HepG2 (cell line): ENCODE measurements around the gene NRP1. TPM values are rescaled to one million over a fixed set of nuclear protein-coding genes. Genes with fewer than 3 reads are reported as not detected.
A peak's percentile ranks its signal among the peaks of the same experiment; 100 is the strongest.

Source experiments
- ATAC-seq: fragments of 200-7000 bp; cut with Tn5 transposase; 3 replicates; pipeline ENCODE4 v1.9.1; 2020; ENCODE audit warnings: mild to moderate bottlenecking, moderate library complexity
- BruUV-seq: library from RNA; stranded (reverse); fragments of 400-500 nt; replicated peaks from 2 replicates; lab custom pipeline; 2021; lab: Mats Ljungman, UMichigan
- CTCF ChIA-PET: fragments of 300-600 bp; formaldehyde crosslinking; extraction: SDS; loops from one replicate; lab custom pipeline; 2021; ENCODE audit warnings: low total read pairs, inconsistent platforms, low intra/inter-chr PET ratio; lab: Yijun Ruan, JAX
- POLR2A ChIA-PET: fragments of 350-600 bp; sonication (Branson Sonifier 250); formaldehyde crosslinking; loops from one replicate; lab custom pipeline; 2020; ENCODE audit warnings: antibody characterized with exemption, inconsistent platforms; lab: Yijun Ruan, JAX
- DNase-seq: peaks from one replicate; pipeline ENCODE4 v3.0.0-alpha.2; 2015; ENCODE audit warnings: low spot score
- FAIRE-seq: peaks from 3 replicates; lab custom pipeline; 2011; peaks lifted over from hg19 to GRCh38; lab: Jason Lieb, UNC
- H2AFZ ChIP-seq: one replicate; pipeline ENCODE4 v1.6.1; 2011; ENCODE audit warnings: low read length, inconsistent platforms
- H3K27ac ChIP-seq: fragments of 300-600 bp; 3 replicates; pipeline ENCODE4 v1.8.0; 2011; ENCODE audit warnings: mixed run types, mild to moderate bottlenecking, mixed read lengths, low read length, inconsistent platforms; ENCODE audit not compliant: insufficient read depth; ENCODE audit errors: extremely low read length
- H3K27me3 ChIP-seq, 2 experiments: fragments of 200-600 bp in 1 of 2; 2 replicates in 1 of 2; 3 replicates in 1 of 2; pipeline versions ENCODE4 v1.6.0 to v1.8.0; 2011; ENCODE audit warnings: low read length in 2 of 2, mild to moderate bottlenecking in 2 of 2, moderate library complexity in 2 of 2, inconsistent platforms in 1 of 2; ENCODE audit not compliant: insufficient read depth in 2 of 2, control insufficient read depth in 1 of 2
- H3K36me3 ChIP-seq, 2 experiments: fragments of 200-600 bp in 1 of 2; replicated peaks in 1 of 2; 2 replicates in 1 of 2; 3 replicates in 1 of 2; pipeline versions ENCODE4 v1.5.1 to v1.8.0; 2011; ENCODE audit warnings: low read length in 2 of 2, inconsistent platforms in 1 of 2; ENCODE audit not compliant: insufficient read depth in 2 of 2, control insufficient read depth in 1 of 2
- H3K4me1 ChIP-seq: 2 replicates; pipeline ENCODE4 v1.5.1; 2012; ENCODE audit warnings: low read length, inconsistent platforms; ENCODE audit not compliant: insufficient read depth
- H3K4me2 ChIP-seq: 2 replicates; pipeline ENCODE4 v1.6.0; 2011; ENCODE audit warnings: low read depth, low read length, inconsistent platforms
- H3K4me3 ChIP-seq, 3 experiments: fragments of 200-600 bp in 1 of 3; sonication (generic), shearing (Covaris generic) in 1 of 3; replicated peaks in 1 of 3; 2 replicates each; pipeline ENCODE4 v1.5.1; 2011 to 2016; ENCODE audit warnings: low read length in 3 of 3, inconsistent platforms in 2 of 3, low read depth in 2 of 3, mild to moderate bottlenecking in 2 of 3, control low read depth in 1 of 3, mixed read lengths in 1 of 3; ENCODE audit not compliant: insufficient read depth in 1 of 3
- H3K79me2 ChIP-seq: one replicate; pipeline ENCODE4 v1.6.1; 2011; ENCODE audit warnings: low read length, inconsistent platforms; ENCODE audit not compliant: insufficient read depth
- H3K9ac ChIP-seq: 2 replicates; pipeline ENCODE4 v1.6.0; 2011; ENCODE audit warnings: mild to moderate bottlenecking, low read depth, low read length, inconsistent platforms; ENCODE audit not compliant: insufficient read depth
- H3K9me3 ChIP-seq: 2 replicates; pipeline ENCODE4 v1.5.1; 2012; ENCODE audit warnings: mild to moderate bottlenecking, low read length
- H4K20me1 ChIP-seq: 2 replicates; pipeline ENCODE4 v1.6.0; 2011; ENCODE audit warnings: inconsistent platforms, mild to moderate bottlenecking, low read length, moderate library complexity; ENCODE audit not compliant: insufficient read depth
- BHLHE40 ChIP-seq: IDR thresholded peaks from 2 replicates; pipeline ENCODE4 v1.6.1; 2011; ENCODE audit warnings: low read length, improper control_type of control experiment
- EP300 ChIP-seq, 3 experiments: sonication (generic) in 1 of 3; formaldehyde crosslinking in 1 of 3; IDR thresholded peaks; 2 replicates each; pipeline versions ENCODE4 v1.5.1 to v1.6.1; 2011 to 2020; ENCODE audit warnings: low read depth in 2 of 3, low read length in 2 of 3, borderline replicate concordance in 1 of 3, improper control_type of control experiment in 1 of 3, mild to moderate bottlenecking in 1 of 3, missing genetic modification reagents in 1 of 3, moderate library complexity in 1 of 3
- FOXK2 ChIP-seq: fragments of 450-650 bp; IDR thresholded peaks from 2 replicates; pipeline ENCODE4 v1.6.1; 2016
- FOXO1 ChIP-seq: sonication (generic); formaldehyde crosslinking; IDR thresholded peaks from 2 replicates; pipeline ENCODE4 v1.4.0; 2020; ENCODE audit warnings: missing genetic modification reagents
- MAFF ChIP-seq: IDR thresholded peaks from 2 replicates; pipeline ENCODE4 v1.6.1; 2011; ENCODE audit warnings: low read depth, low read length, improper control_type of control experiment
- MAFK ChIP-seq, 2 experiments: IDR thresholded peaks in 1 of 2; conservative IDR thresholded peaks in 1 of 2; 2 replicates each; pipeline ENCODE4 v1.6.1; 2011; ENCODE audit warnings: improper control_type of control experiment in 2 of 2, low read length in 2 of 2
- ZNF331 ChIP-seq: sonication (generic); formaldehyde crosslinking; IDR thresholded peaks from 2 replicates; pipeline ENCODE4 v1.4.0; 2020; ENCODE audit warnings: missing genetic modification reagents
- ZNF790 ChIP-seq: sonication (generic); formaldehyde crosslinking; IDR thresholded peaks from 2 replicates; pipeline ENCODE4 v1.8.0; 2022; ENCODE audit warnings: missing genetic modification reagents, mild to moderate bottlenecking, borderline replicate concordance
- WGBS: methylation state at CpG from one replicate; pipeline ENCODE4 v1.1.6; 2017; ENCODE audit warnings: low lambda C conversion rate; 5-methylcytosine and 5-hydroxymethylcytosine counted together
- in situ Hi-C: cut with HindIII; loops from 2 replicates; pipeline ENCODE4 v1.10.0; 2017; ENCODE audit warnings: low pct_unique_long_range_greater_than_20kb; ENCODE audit not compliant: extremely low pct_ligation_motif_present
- intact Hi-C: fragments of 100-400 bp; cut with micrococcal nuclease; formaldehyde crosslinking; loops from one replicate; pipeline ENCODE4 v1.10.0; 2022; ENCODE audit not compliant: unreplicated experiment
- polyA plus RNA-seq, 8 experiments: library from polyadenylated mRNA; depleted of rRNA in 3 of 8; stranded (reverse) in 7 of 8; unstranded in 1 of 8; fragments of >200 nt; fragmentation: Illumina TruSeq in 4 of 8; extraction: Trizol in 4 of 8; gene quantifications; 2 replicates each; pipeline versions ENCODE4 v1.2.1 to v1.2.3, GENCODE V29; 2011 to 2016; ENCODE audit warnings: low read depth in 4 of 8, missing spikeins in 1 of 8, mixed read lengths in 1 of 8; ENCODE audit not compliant: insufficient read depth in 1 of 8
- total RNA-seq, 5 experiments: library from RNA; depleted of rRNA; stranded (reverse); fragments of >200 nt; fragmentation: Illumina TruSeq; extraction: Trizol; gene quantifications; 2 replicates each; pipeline ENCODE4 v1.2.3, GENCODE V29; 2016; ENCODE audit warnings: low read depth in 1 of 5
- TF ChIP-seq, protein P1 (sequence below): sonication (generic); formaldehyde crosslinking; IDR thresholded peaks from 2 replicates; pipeline ENCODE4 v1.5.0; 2020; ENCODE audit warnings: mild to moderate bottlenecking, missing genetic modification reagents, borderline replicate concordance

The NRP1 gene
- total and polyA plus RNA-seq, 2 of the 13 experiments (the other 11 are each of a cell fraction or from before 2014, with no cell fraction given), result 5.3 to 5.8 TPM

DNA sequence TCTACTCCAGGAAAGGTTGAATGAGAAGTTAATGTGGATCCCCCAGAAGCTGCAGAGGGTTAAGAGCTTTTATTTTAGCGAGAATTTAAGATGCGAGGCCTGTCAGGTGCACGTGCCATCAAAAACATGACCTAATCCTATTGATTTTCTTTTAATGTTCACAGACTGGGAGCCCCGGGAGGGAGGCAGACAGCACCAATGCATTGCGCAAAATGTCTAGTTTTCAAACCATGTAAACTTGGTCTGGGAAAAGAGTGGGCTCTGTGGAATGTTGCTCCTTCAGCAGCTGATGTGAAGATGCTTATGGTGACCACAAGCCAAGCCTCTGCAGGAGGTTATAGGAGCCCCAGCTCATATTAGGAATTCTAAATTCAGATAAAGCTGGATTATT is 204.5 kb downstream of the NRP1 start (continued):
- TF ChIP-seq, protein P1, sequence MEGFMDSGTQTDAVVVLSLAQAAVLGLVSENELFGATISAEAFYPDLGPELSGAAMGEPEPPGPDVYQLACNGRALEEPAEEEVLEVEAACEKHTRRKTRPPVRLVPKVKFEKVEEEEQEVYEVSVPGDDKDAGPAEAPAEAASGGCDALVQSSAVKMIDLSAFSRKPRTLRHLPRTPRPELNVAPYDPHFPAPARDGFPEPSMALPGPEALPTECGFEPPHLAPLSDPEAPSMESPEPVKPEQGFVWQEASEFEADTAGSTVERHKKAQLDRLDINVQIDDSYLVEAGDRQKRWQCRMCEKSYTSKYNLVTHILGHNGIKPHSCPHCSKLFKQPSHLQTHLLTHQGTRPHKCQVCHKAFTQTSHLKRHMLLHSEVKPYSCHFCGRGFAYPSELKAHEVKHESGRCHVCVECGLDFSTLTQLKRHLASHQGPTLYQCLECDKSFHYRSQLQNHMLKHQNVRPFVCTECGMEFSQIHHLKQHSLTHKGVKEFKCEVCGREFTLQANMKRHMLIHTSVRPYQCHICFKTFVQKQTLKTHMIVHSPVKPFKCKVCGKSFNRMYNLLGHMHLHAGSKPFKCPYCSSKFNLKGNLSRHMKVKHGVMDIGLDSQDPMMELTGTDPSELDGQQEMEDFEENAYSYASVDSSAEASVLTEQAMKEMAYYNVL (CRISPR knock-in tag), result no peak
- 0 out of 4 replicates have a peak, but pooled peaks of 1 of the 2 experiments have one; percentile 13 for TF ChIP-seq EP300 (IDR thresholded peaks at IDR 0.05; ENCODE audit: low read depth in 2 of 2, low read length in 2 of 2)
- TF ChIP-seq EP300 (CRISPR knock-in tag; IDR thresholded peaks at IDR 0.05; ENCODE audit: borderline replicate concordance), result no peak
- TF ChIP-seq BHLHE40, result peak; percentile 82
- 0 out of 2 replicates have a peak, but pooled peaks have one; percentile 19 for TF ChIP-seq ZNF331 (CRISPR knock-in tag)
- TF ChIP-seq FOXO1 (CRISPR knock-in tag), result no peak

DNA sequence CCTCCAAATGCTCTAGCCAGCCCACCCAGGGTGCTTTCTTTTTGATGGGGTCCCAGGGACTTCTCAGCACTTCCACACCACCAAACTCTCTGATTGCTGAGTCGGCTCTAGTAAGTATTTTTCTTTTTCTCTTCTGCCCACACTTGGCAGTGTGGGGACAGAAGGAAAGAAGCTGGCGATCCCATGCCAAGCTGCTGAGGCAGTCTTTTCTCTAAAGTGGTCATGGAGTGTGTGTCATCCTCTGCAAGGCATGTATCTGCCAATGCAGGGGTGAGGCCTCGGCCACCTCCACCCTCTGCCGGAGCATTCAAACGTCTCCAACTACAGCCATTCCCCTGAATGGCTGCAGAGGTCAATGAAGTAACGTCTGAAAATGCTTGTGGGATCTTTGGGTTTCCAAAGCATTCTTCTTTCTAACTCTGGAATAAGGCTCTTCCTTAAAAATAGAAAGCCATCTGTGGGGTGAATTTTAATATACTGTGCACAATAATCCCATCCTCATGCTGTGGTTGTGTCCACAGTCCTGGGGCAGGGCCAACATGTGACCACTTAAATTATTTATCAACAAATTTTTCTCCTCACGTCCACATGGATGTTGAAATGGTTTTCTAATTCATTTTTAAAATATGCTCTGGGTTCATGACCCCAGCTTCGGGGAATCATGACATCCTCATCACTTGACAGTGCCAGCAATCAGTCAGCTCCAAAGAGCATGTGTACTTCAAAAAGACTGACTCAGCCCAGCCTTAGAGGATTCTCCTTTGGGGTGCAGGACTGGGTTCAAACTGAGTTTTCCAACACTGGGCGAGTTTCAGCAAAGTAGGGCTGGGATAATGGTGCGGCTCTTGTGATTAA is 205.1 kb downstream of the NRP1 start:
- 27% methylated on average over 9 of the region's 10 CpGs for WGBS
- H3K4me3 ChIP-seq, result no peak overlapping the region
- H3K9ac ChIP-seq, result no peak overlapping the region
- no peaks in the 10 kb centered on the region for H3K79me2 ChIP-seq
- DNase-seq (no peak), FAIRE-seq (no peak), ATAC-seq (no peak)
- ChIA-PET POLR2A (no interaction called here), CTCF (no interaction called here)
- no peak overlapping the region for H3K27ac ChIP-seq
- H3K4me2 ChIP-seq, result no peak overlapping the region
- no peaks in the 10 kb centered on the region for H3K36me3 ChIP-seq
- no TSS peak for BruUV-seq
- intact Hi-C loops, result no loop called here
- no peaks in the 10 kb centered on the region for H4K20me1 ChIP-seq
- in situ Hi-C loops, result no loop called here
- H3K4me1 ChIP-seq, result peaks cover 9% of the 10 kb centered on the region
- H2AFZ ChIP-seq, result no peak overlapping the region
- H3K27me3 ChIP-seq, result peaks cover 1 to 6% of the 10 kb centered on the region in 2 experiments; a peak in 2 of 5 replicates
- TF ChIP-seq MAFF, result peak; percentile 65; the same call in 1 of the 2 replicates
- TF ChIP-seq ZNF790 (CRISPR knock-in tag), result no peak
- TF ChIP-seq MAFK (conservative IDR thresholded peaks at IDR 0.05 in 1 of 2, IDR thresholded peaks at IDR 0.05 in 1 of 2; ENCODE audit: low read length in 2 of 2), result peak; percentile 62 to 74
- no peak for TF ChIP-seq FOXK2
- no peaks in the 10 kb centered on the region for H3K9me3 ChIP-seq
